ENCODE data around the gene OR52J3.
"Not testable (repeated sequence)": the region's sequence is repeated elsewhere in the genome, so short reads cannot be mapped to it uniquely, and the experiment has no call there.

The OR52J3 gene

GRCh38 chr11:5046226-5046625, at the start of gene OR52J3:
Gene OR52J3 (plus strand): TSS chr11:5046526. CDS start chr11:5046526, 0 bp downstream.
- no peak for DNase-seq

- DNase-seq, result peak; percentile 19
These were observed 41.7 kb upstream of the OR52J3 start for GRCh38 chr11:5004424-5005274.

- no peak for DNase-seq
These were observed 38.8 kb upstream of the OR52J3 start for GRCh38 chr11:5007561-5007960.

GRCh38 chr11:5011254-5011653, 35.1 kb upstream of the OR52J3 start:
- DNase-seq, result no peak

- DNase-seq, result no peak
These were observed 33.3 kb upstream of the OR52J3 start for GRCh38 chr11:5013012-5013411.

- DNase-seq, result no peak
These were observed 24.3 kb upstream of the OR52J3 start for GRCh38 chr11:5021996-5022395.

GRCh38 chr11:5036669-5037068, 9.7 kb upstream of the OR52J3 start:
- DNase-seq, result no peak

GRCh38 chr11:5037926-5038325, 8.4 kb upstream of the OR52J3 start:
- DNase-seq, result no peak

GRCh38 chr11:5038341-5038740, 8.0 kb upstream of the OR52J3 start:
- DNase-seq, result no peak

GRCh38 chr11:5040876-5041275, 5.5 kb upstream of the OR52J3 start:
- no peak for DNase-seq

GRCh38 chr11:5042091-5042490, 4.2 kb upstream of the OR52J3 start:
- DNase-seq, result no peak

- no peak for DNase-seq
These were observed 2.9 kb upstream of the OR52J3 start for GRCh38 chr11:5043380-5043779.

GRCh38 chr11:5046754-5047330, 516 bp downstream of the OR52J3 start:
- DNase-seq, result no peak

- not testable (repeated sequence) for DNase-seq
These were observed 12.4 kb downstream of the OR52J3 start for GRCh38 chr11:5058679-5059078.

GRCh38 chr11:5059391-5059790, 13.1 kb downstream of the OR52J3 start, which contains the start of gene OR52E2:
Gene OR52E2 (minus strand): TSS chr11:5059627. CDS start chr11:5059627, 0 bp downstream.
- DNase-seq, result no peak

- DNase-seq, result no peak
These were observed 18.7 kb downstream of the OR52J3 start for GRCh38 chr11:5065027-5065426.

- DNase-seq, result no peak
These were observed 22.9 kb downstream of the OR52J3 start, which contains the start of gene OR52E1 for GRCh38 chr11:5069272-5069671. Gene OR52E1 (plus strand): TSS chr11:5069572.

GRCh38 chr11:5071799-5072198, 25.5 kb downstream of the OR52J3 start:
- no peak for DNase-seq

GRCh38 chr11:5081405-5081804, 35.1 kb downstream of the OR52J3 start:
- DNase-seq, result no peak

- DNase-seq, result no peak
These were observed 37.3 kb downstream of the OR52J3 start for GRCh38 chr11:5083602-5084001.

- no peak for DNase-seq
These were observed 42.2 kb downstream of the OR52J3 start for GRCh38 chr11:5088556-5088955.

- no peak for DNase-seq
These were observed 44.3 kb downstream of the OR52J3 start for GRCh38 chr11:5090668-5091067.

GRCh38 chr11:5092821-5093585, 46.7 kb downstream of the OR52J3 start:
- DNase-seq, result no peak

- DNase-seq, result no peak
These were observed 49.7 kb downstream of the OR52J3 start for GRCh38 chr11:5096011-5096410.

Data from stimulated activated CD4-positive, alpha-beta T cell treated with anti-CD3 and anti-CD28 coated beads, Interleukin-1b, Interleukin-23, amount 100 ng/mL, for 48 hours (primary cell).